Right cardiac atrium (tissue), 5 donors: ENCODE data around the gene KRT4. TPM values are rescaled to one million over a fixed set of nuclear protein-coding genes. Genes with fewer than 3 reads are reported as not detected.

Source experiments
- ATAC-seq, 2 donors: fragments of 200-7000 bp; cut with Tn5 transposase; one replicate each; pipeline versions ENCODE4 v1.8.0 to v1.9.1; 2020; ENCODE audit warnings: moderate library complexity in 2 of 2, mild to moderate bottlenecking in 1 of 2
- DNase-seq, 3 donors: peaks; one replicate each; pipeline ENCODE4 v3.0.0-alpha.2; 2020
- H3K27ac ChIP-seq: one replicate; pipeline ENCODE4 v1.5.1; 2013; ENCODE audit warnings: mild to moderate bottlenecking, low read length, control low read depth, moderate library complexity
- H3K27me3 ChIP-seq: one replicate; pipeline ENCODE4 v1.6.1; 2013; ENCODE audit not compliant: control insufficient read depth, insufficient read depth
- H3K4me1 ChIP-seq: one replicate; pipeline ENCODE4 v1.6.1; 2013; ENCODE audit warnings: low read length; ENCODE audit not compliant: control insufficient read depth, insufficient read depth
- H3K4me3 ChIP-seq: one replicate; pipeline ENCODE4 v1.5.1; 2013; ENCODE audit warnings: low read length, control low read depth
- H3K9me3 ChIP-seq: one replicate; pipeline ENCODE4 v1.6.1; 2013; ENCODE audit warnings: low read length; ENCODE audit not compliant: control insufficient read depth
- WGBS: extraction: QIAGEN DNeasy Blood & Tissue Kit; methylation state at CpG from one replicate; pipeline ENCODE4 v1.1.7; 2013; 5-methylcytosine and 5-hydroxymethylcytosine counted together
- intact Hi-C, 4 donors: fragments of 100-400 bp; cut with DNase I; formaldehyde crosslinking; loops; one replicate each; pipeline versions ENCODE4 v1.11.0 to v1.14.0; 2022 to 2023
- polyA plus RNA-seq: library from polyadenylated mRNA; stranded (reverse); fragments of 200-250 nt; gene quantifications from one replicate; pipeline ENCODE4 v1.2.3, GENCODE V29; 2013
- total RNA-seq, 4 donors: library from RNA; stranded (reverse); fragmentation: NEBNext Ultra II Directional; extraction: Animal tissue kit (Norgen Biotek cat#: 25700); gene quantifications; one replicate each; pipeline ENCODE4 v1.2.1, GENCODE V29; 2021
- donor health status: healthy with polysubstance abuse.
- donor health status: DM: no; HTN: yes; CAD: no.
- donor health status: DM: no; HTN: no; CAD: no.
- donor health status: DM: no; HTN: yes; CAD: no; lungs with severe emphysema.
- donor health status: DM: yes; HTN: yes; CAD: no.

Gene KRT4
- total and polyA plus RNA-seq, 5 donors: 0.20 TPM; not detected in 4

DNA sequence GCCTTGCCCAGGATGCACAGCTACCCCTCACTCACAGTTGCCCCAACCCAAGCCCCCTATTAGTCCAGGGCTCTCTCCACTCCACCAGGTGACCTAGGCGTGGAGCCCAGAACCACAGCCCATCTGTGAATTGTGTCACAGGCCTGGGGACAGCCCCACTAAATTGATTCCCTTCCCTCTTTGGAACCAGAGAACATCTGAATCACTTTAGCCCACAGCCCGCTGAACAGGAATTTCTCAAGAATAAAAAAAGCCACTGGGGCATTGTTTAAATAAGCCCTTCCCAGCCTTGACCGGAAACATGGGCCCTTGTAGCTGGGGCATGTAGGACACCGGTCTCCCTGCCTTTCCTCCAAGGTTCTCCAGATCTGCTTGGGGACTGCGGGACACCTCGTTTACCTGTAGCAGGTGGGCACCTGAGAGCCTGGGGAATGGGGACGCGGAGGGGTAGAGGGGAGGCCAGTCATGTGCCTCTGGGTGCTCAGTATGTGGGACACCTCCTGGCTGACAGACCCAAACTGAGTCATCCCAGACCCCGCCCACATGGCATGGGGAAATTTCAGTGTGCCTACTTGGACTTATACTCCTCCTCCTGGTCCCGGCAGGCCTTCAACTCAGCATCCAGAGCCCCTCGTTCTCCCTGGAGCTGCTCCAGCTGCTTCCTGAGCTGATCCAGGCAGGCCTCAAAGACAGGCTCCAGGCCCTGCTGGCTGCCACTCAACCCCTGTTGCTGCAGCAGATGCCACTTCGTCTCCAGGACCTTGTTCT lies 33.6 kb upstream of the KRT4 start:
- 78% methylated on average over 12 of the region's 12 CpGs for WGBS
- peak in 1 of 2 donors; percentile 31 for ATAC-seq

DNA sequence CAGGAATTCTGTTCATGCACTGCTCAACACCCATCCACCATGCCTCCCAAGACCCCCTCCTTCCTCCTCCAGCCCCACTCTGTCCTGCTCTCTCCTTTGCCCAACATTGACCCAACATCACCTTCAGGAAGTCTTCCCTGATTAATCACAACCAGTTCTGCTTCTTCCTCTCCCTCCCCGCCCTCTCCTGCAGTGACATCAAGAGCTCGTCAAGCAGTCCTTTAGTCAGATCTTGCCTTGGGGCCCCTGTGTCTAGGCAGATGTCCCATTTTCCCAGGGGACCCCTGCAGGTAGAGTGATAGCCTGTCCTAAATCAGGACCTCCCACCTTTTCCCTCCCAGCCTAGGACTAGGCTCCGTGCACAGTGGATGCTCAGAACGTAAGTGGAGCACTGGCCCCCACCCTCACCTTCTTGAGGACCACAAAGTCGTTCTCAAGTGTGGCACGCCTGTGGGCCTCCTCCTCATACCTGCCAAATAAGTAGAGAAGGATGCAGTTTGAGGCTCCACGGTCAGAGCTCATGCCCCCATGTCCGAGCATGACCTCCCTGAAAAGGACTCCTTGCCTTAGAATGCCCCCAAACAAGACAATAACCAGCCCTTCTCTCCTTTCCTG lies 32.5 kb upstream of the KRT4 start:
- Histone ChIP-seq H3K9me3 (no peaks in the 10 kb centered on the region), H3K4me3 (no peak overlapping the region), H3K27ac (no peak overlapping the region), H3K4me1 (no peaks in the 10 kb centered on the region), H3K27me3 (no peaks in the 10 kb centered on the region)
- no peak for ATAC-seq
- 77% methylated on average over 8 of the region's 8 CpGs for WGBS
- no peak for DNase-seq
- intact Hi-C loops: no loop called here

More for the DNA sequence above, 33.6 kb upstream of the KRT4 start:
- intact Hi-C loops: no loop called here
- no peaks in the 10 kb centered on the region for H3K9me3 ChIP-seq
- no peak overlapping the region for H3K4me3 ChIP-seq
- DNase-seq: no peak
- no peak overlapping the region for H3K27ac ChIP-seq
- H3K27me3 ChIP-seq: no peaks in the 10 kb centered on the region
- no peaks in the 10 kb centered on the region for H3K4me1 ChIP-seq

DNA sequence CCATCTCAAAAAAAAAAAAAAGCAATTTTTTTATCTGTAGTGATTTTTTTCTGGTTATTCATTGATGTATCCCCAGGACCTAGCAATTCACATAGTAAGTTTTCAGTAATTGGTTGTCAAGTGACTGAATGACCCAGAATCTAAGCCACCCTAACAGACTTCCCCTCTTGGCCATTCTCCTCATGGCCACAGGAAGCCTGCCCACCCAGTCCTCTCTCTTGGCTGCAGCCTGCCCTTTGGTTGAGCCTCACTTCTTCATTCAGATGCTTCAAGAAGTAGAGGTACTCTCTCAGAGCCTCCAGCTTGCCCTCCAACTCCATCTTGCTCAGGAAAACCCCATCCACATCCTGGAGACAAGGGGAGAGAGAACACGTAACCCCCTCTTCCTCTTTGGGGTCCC lies 32.0 kb upstream of the KRT4 start:
- Histone ChIP-seq H3K4me1 (no peaks in the 10 kb centered on the region), H3K27me3 (no peaks in the 10 kb centered on the region), H3K27ac (no peak overlapping the region), H3K9me3 (no peaks in the 10 kb centered on the region), H3K4me3 (no peak overlapping the region)
- intact Hi-C loops: no loop called here
- ATAC-seq (no peak), DNase-seq (no peak)
- WGBS: 79% methylated on average over 1 of the region's 1 CpG

DNA sequence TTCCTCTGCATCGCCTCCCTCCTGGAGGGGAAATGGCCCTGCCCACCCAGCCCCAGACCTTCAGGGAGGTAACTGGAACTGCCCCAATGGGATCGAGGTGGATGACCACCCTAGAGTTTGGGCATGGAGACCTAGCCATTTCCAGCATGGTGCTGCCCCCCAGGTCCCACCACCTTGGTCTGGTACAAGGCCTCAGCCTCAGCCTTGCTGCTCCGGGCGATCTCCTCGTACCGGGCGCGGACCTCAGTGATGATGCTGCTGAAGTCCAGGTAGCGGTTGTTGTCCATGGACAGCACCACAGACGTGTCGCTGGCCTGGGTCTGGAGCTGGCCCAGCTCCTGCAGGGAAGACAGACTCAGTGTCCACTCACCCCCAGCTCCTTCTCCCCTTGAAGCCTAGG lies 30.5 kb upstream of the KRT4 start:
- Histone ChIP-seq H3K4me3 (no peak overlapping the region), H3K4me1 (no peaks in the 10 kb centered on the region), H3K27ac (no peak overlapping the region), H3K9me3 (no peaks in the 10 kb centered on the region), H3K27me3 (no peaks in the 10 kb centered on the region)
- 94% methylated on average over 11 of the region's 11 CpGs for WGBS
- intact Hi-C loops: no loop called here
- DNase-seq (no peak), ATAC-seq (no peak)

DNA sequence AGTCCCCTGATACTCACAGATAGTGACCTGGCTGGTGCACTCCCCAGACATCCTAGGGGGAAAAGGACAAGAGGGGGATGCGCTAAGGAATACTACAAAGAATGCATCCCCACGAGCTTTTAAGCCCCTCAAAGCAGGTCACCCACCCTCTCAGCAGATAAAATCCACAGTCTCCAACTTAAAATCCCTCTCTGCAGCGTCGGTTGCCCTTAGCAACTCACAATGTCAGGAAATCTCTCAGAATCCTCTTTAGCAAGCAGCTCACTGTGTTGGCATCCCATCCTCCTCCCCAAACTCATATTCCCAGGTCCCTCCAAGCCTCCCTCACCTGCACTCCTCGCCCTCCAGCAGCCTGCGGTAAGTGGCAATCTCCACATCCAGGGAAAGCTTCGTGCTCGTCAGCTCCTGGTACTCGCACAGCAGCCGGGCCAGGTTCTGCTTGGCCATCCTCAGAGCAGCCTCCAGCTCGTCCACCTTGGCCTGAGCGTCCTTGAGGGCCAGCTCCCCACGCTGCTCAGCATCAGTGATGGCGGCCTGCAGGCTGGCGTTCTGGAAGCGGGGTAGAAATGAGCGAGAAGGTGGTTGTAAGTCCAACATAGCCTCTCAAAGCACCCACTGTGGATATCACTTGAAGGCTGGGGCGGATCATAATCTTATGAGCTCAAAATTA lies 25.7 kb upstream of the KRT4 start:
- no peaks in the 10 kb centered on the region for H3K4me1 ChIP-seq
- no peak for ATAC-seq
- WGBS: 72% methylated on average over 18 of the region's 18 CpGs
- H3K4me3 ChIP-seq: no peak overlapping the region
- no peaks in the 10 kb centered on the region for H3K27me3 ChIP-seq
- no peak overlapping the region for H3K27ac ChIP-seq
- H3K9me3 ChIP-seq: no peaks in the 10 kb centered on the region
- DNase-seq: no peak
- intact Hi-C loops: no loop called here

DNA sequence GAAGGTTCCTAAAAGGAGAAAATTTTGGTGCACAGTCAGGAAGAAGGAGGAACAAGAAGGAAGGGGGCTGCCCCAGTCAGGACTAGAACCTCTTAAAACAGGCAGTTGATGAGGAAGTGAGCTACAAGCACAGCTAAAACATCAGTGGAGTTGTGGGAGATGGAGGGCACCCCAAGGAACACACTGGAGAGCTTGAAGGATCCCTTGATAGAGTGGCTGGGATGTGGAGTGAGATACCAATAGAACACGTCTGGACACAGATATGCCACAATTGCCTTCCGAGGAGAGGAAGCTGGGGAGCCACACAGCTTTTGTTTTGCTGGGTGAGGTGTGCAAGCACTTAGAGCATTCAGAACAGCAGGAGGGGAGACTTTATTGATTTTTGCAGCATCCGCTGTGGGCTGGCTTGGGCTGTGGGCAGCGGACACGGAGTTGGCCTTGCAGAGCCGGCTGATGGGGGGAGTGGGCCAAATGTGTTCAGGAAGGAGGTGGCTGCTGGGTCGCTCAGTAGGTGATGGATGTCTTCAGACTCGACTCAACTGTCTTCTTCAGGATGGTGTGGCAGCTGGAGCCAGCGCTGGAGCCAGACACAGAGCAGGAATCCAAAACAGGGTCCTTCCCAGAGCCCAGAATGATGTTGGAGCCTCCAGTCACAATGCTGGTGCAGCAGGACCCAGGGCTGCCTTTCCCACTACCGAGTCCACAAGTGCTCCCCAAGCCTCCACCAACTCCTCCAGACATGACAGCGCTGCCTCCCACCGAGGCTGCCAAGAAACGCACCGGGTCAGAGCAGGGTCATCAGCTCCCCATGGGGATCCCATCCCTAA lies 24.9 kb upstream of the KRT4 start:
- no peaks in the 10 kb centered on the region for H3K27me3 ChIP-seq
- H3K4me1 ChIP-seq: no peaks in the 10 kb centered on the region
- H3K4me3 ChIP-seq: no peak overlapping the region
- ATAC-seq: no peak
- no peaks in the 10 kb centered on the region for H3K9me3 ChIP-seq
- H3K27ac ChIP-seq: no peak overlapping the region
- DNase-seq: no peak
- intact Hi-C loops: no loop called here
- 54% methylated on average over 14 of the region's 14 CpGs for WGBS

DNA sequence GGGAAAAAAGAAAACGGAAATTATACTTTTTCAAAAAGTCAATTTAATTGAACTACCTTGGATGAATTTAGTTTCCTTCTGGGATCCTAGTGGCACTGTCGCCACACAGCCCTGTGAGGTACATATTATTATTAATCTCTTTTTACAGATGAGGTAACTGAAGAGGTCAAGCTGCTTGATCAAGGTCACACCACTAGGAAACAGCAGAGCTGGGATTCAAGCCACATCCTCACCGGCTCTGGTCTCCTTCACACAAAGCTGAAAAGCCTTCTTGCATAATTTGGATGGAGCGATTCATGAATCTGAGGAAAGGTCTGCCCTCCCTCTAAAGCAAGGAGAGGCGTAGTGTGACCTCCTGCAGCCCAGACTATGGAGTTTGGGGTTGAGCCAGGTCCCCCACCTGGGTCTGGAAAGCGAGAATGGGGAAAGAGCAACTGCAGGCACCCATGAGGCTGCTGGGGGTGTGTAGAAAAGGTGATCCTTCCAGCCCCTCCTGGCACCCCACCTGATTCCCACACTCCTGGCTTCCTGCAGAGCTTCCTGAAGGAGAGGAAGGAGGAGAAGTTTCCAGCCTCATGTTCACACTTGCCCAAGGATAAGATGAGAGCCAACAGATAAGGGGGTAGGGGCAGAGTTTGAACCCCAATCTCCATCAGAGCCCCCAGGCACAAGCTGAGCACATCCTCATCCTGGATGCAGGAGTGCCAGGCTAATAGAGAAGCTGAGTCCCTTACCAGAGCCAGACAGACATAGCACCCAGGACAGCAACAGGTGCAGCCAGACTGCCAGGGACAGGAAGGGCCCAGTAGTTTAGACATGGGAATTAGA lies 24.1 kb upstream of the KRT4 start:
- WGBS: 81% methylated on average over 6 of the region's 6 CpGs
- Histone ChIP-seq H3K27me3 (no peaks in the 10 kb centered on the region), H3K9me3 (no peaks in the 10 kb centered on the region), H3K27ac (no peak overlapping the region), H3K4me3 (no peak overlapping the region), H3K4me1 (no peaks in the 10 kb centered on the region)
- intact Hi-C loops: no loop called here
- no peak for ATAC-seq
- no peak for DNase-seq

DNA sequence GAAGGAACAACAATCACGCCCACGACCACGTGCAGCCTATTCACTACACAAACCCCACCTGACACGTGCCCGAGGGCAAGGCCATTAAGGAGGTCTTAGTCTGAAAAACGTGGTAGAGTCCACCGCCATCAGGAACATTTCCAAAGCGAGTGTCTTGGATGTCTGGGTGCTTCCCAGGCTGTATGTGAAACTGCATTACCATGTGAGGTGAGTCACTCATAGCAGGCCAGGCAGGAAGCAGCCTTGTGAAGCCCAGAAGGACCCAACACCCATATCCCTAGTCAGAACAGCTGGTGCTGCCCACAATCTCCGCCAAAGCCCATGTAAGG lies 23.5 kb upstream of the KRT4 start:
- 81% methylated on average over 9 of the region's 9 CpGs for WGBS
- Histone ChIP-seq H3K27ac (no peak overlapping the region), H3K4me1 (no peaks in the 10 kb centered on the region), H3K4me3 (no peak overlapping the region), H3K27me3 (no peaks in the 10 kb centered on the region), H3K9me3 (no peaks in the 10 kb centered on the region)
- intact Hi-C loops: no loop called here
- DNase-seq: no peak
- ATAC-seq: no peak

DNA sequence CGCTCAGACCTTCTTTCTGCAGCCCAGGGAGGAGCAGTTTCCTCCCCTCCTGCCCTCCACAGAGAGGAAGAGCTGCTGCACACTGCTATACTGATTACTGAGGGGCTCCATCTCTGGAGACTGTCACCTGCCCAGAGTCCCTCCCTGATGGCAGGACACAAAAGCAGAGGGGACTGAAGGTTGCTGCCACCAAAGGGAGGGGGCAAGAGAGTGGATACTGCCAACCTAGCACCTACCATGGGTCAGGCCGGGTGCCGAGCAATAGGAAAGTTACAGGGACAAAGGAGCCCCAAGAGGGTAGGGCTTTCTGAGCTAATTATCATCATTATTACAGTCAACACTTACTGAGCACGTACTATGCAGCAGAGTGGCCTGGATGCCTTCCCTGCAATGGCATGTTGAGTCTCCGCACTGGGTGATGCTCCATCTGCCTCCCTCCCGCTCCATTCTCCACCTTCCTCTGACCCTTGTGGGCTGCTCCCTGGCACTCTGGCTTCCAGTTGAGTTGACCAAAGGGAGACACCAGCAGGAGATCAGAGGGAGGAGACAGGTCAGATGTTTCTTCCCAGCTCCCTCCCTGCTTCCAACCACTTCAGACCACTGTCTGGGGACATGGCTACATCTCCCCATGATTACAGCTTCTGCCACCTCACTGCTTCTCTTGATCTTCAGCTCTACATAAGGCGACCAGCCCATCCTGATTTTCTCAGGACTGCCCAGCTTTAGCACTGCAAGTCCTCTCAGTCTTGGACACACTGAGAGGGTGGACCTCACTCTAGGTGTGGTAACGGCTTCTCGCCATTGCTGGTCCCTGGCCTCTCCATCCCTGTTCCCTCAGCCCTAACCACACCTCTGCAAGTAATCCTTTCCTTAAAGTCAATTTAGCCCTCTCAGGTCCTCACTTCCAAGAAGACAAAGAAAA lies 22.8 kb upstream of the KRT4 start:
- ATAC-seq (no peak), DNase-seq (no peak)
- H3K4me3 ChIP-seq: no peak overlapping the region
- H3K4me1 ChIP-seq: no peaks in the 10 kb centered on the region
- no peaks in the 10 kb centered on the region for H3K27me3 ChIP-seq
- intact Hi-C loops: no loop called here
- H3K27ac ChIP-seq: no peak overlapping the region
- no peaks in the 10 kb centered on the region for H3K9me3 ChIP-seq
- WGBS: 88% methylated on average over 9 of the region's 9 CpGs

DNA sequence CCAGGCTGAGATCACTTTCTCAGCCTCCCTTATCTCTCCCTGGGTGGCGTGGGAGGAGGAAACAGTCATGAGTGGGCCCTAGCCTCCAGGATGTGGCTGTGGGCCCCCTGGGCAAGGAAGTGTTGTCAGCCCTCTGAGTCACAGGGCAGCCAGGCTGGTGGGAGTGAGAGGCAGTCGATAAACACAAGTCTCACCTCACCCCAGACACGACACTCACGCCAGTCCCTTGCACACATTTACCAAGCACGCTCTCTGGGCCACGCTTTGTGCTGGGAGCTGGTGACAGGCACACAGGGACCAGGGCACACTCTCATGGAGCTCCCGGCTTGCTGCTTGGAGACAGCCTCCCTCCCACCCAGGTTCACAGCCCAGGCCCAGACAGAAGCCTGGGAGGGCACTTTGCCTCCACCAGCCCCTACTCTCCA lies 22.1 kb upstream of the KRT4 start:
- 56% methylated on average over 7 of the region's 7 CpGs for WGBS
- DNase-seq: no peak
- H3K4me3 ChIP-seq: no peak overlapping the region
- intact Hi-C loops: no loop called here
- no peaks in the 10 kb centered on the region for H3K4me1 ChIP-seq
- no peak overlapping the region for H3K27ac ChIP-seq
- no peak for ATAC-seq
- no peaks in the 10 kb centered on the region for H3K9me3 ChIP-seq
- no peaks in the 10 kb centered on the region for H3K27me3 ChIP-seq
